Breast epithelium (tissue), 3 donors: ENCODE results near the gene RFC2.

Experiments
- POLR2AphosphoS5 ChIP-seq, 3 donors: sonication (generic); formaldehyde crosslinking; IDR thresholded peaks; one replicate each; pipeline ENCODE4 v1.6.1; 2017; ENCODE audit warnings: antibody characterized with exemption in 3 of 3
- TF ChIP-seq, protein P1 (sequence below), 3 donors: fragments of 450-650 bp; IDR thresholded peaks; one replicate each; pipeline ENCODE4 v1.5.1; 2016 to 2017; ENCODE audit warnings: antibody characterized with exemption in 3 of 3, mild to moderate bottlenecking in 3 of 3, moderate library complexity in 3 of 3

DNA sequence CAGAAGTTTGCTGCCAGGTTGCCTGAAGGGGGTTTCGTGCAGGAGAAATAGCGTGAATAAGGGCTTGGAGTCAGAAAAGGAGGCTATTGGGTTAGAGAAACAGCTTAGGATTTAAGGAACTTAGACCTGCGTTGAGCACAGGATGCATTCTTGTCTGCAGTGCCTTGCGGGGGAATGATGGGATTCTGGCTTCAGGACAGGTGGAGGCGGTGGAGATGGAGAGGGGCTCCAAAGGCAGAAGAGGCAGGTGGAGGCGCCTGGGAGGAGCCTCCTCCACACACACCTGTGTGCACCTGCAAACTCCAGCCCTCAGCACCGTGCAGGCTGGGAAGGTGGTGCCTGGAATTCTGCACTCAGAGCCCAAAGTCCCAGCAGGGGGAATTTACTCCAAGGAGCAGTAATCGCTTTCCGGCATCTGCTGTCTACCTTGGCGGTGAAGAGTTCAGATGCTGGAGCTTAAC, 36.8 kb upstream of the RFC2 start:
- TF ChIP-seq, protein P1, sequence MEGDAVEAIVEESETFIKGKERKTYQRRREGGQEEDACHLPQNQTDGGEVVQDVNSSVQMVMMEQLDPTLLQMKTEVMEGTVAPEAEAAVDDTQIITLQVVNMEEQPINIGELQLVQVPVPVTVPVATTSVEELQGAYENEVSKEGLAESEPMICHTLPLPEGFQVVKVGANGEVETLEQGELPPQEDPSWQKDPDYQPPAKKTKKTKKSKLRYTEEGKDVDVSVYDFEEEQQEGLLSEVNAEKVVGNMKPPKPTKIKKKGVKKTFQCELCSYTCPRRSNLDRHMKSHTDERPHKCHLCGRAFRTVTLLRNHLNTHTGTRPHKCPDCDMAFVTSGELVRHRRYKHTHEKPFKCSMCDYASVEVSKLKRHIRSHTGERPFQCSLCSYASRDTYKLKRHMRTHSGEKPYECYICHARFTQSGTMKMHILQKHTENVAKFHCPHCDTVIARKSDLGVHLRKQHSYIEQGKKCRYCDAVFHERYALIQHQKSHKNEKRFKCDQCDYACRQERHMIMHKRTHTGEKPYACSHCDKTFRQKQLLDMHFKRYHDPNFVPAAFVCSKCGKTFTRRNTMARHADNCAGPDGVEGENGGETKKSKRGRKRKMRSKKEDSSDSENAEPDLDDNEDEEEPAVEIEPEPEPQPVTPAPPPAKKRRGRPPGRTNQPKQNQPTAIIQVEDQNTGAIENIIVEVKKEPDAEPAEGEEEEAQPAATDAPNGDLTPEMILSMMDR (IDR thresholded peaks at IDR 0.05): no peak
- TF ChIP-seq POLR2AphosphoS5 (IDR thresholded peaks at IDR 0.05): no peak
